HG03575 (cell line): ENCODE measurements around the gene SV2C.
A peak's percentile ranks its signal among the peaks of the same experiment; 100 is the strongest.
"Not testable (repeated sequence)": the region's sequence is repeated elsewhere in the genome, so short reads cannot be mapped to it uniquely, and the experiment has no call there.

Experiments
- ATAC-seq: cut with Tn5 transposase; IDR thresholded peaks from one replicate; pipeline ENCODE4 v1.9.1; 2021; ENCODE audit not compliant: unreplicated experiment, insufficient number of reproducible peaks, low FRiP score; ENCODE audit errors: extremely low read depth

SV2C gene

DNA sequence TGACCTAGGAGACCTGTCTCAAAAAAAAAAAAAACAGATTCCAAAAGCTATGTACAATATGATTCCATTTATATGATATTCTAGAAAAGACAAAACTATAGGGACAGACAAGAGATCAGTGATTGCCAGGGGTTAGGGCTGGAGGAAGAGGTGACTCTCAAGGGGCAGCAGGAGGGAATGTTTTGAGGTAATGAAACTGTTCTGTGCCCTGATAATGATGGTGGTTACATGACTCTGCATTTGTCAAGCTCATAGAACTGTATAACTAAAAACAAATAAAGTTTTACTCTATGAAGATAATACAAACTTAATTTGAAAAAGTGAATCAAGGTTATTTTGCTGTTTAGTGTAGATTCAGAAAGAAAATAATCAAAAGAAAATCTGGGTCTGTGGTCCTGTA lies 194.6 kb downstream of the SV2C start:
- no peak for ATAC-seq

DNA sequence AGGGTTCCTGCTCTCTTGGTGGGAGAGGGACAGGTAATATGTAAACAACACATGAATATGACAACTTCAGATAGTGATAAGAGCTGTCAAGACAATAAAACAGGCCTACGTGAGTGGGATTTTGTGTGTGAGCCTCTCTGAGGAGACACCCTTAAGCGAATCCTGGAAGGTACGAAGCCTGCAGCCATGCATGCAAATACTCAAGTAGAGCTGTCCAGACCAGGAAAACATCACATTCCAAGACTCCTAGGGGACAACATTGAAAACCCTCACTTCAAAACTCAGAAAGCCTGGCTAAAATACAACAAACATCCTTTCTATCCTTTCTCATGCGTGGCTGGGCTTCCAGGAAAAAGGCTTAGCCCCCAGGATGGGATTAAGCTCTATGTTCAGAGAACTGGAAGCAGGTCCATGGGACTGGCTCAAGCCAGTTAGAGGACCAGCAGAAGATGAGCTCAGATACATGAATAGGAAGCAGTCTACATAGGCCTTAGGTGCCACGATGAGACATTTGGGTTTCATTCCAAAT lies 195.1 kb downstream of the SV2C start:
- ATAC-seq = no peak

- no peak for ATAC-seq
Observed at GRCh38 chr5:76280494-76280893, 197.3 kb downstream of the SV2C start.

GRCh38 chr5:76283670-76284069 lies 200.5 kb downstream of the SV2C start:
- ATAC-seq = no peak

DNA sequence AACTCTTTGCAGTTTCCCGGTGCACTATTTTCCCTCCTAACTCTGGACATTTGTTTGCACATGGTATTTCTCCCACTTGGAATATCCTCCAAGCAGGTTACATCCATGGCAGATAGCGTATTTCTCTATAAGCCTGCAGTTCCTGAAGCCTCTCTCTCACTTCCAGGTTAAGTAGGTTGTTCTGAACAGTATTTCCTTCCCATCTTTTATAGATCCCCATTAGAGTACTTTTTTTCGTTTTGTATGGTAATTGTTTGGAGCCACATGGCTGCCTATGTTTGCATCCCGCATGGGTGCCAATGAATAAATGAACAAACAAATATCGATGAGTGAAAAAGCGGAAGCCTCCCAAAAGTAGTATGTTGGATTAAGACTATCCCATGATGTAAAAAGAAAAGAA lies 206.5 kb downstream of the SV2C start:
- ATAC-seq = no peak

DNA sequence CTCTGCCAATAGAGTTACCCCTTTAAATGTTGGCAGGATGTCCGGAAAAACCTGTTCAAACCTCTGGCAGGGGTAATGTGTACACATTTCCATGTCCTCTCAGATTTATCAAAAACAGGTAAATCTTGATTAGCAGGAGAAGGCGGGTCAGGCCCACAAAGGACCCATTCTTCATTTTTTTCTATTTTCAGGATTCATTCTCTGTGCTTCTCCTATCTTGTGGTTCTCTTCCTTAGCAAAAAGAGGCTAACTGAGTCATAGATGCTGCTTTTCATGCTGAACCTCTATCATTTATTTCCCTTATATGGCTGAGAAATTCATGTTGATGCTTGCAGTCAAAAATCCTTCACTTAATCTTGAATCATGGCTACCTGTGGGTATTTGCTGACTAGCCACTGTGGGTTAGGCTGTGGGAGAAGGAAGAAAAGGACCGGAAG lies 207.2 kb downstream of the SV2C start:
- ATAC-seq = no peak

- no peak for ATAC-seq
Observed at GRCh38 chr5:76291305-76292077, 208.3 kb downstream of the SV2C start.

GRCh38 chr5:76292620-76293322 lies 209.6 kb downstream of the SV2C start:
- peak; percentile 48 for ATAC-seq

- no peak for ATAC-seq
Observed at GRCh38 chr5:76294573-76294972, 211.4 kb downstream of the SV2C start.

GRCh38 chr5:76298852-76299251 lies 215.7 kb downstream of the SV2C start:
- no peak for ATAC-seq

GRCh38 chr5:76299592-76299991 lies 216.4 kb downstream of the SV2C start:
- no peak for ATAC-seq

DNA sequence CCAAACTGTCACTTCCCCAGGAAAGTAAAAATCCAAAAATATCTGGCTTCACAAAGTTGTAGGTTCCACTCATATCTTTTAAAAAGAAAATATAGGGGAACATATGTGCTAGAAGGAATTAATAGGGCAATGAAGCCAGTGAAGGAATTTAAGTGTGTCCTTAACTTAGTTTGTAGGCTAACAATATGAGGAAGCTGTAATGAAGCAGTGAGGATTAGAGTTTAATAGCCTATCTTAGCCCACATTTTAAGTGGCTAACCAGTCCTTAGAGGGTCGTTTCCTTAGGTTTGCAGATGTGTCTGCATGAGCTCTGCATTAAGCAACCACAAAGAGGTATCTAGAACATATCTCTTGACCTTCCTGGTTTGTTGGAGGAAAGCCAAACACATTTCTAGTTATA lies 218.7 kb downstream of the SV2C start:
- ATAC-seq = not testable (repeated sequence)

GRCh38 chr5:76302661-76303060 lies 219.5 kb downstream of the SV2C start:
- ATAC-seq = not testable (repeated sequence)

DNA sequence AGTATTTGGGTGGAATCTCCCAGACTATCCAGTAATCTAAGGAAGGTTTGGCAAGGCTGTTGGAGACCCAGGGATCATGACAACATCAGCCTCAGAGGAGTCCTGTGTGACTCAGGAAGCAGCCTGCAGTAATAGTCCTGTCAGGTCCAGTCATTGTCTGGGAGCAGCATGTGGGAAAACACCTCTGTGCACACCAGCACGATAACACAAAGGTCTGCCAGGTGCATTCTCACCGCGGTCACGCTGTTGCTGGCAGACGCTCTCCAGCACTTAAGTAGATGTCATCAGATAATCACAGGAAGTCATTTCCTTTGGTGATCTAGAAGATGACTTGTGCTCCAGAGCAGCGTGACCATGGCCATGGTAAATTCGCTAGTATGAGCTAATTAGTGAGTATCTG lies 220.7 kb downstream of the SV2C start:
- ATAC-seq = no peak

- no peak for ATAC-seq
Observed at GRCh38 chr5:76305269-76305668, 222.1 kb downstream of the SV2C start.

- ATAC-seq = no peak
Observed at GRCh38 chr5:76305775-76306174, 222.6 kb downstream of the SV2C start.

DNA sequence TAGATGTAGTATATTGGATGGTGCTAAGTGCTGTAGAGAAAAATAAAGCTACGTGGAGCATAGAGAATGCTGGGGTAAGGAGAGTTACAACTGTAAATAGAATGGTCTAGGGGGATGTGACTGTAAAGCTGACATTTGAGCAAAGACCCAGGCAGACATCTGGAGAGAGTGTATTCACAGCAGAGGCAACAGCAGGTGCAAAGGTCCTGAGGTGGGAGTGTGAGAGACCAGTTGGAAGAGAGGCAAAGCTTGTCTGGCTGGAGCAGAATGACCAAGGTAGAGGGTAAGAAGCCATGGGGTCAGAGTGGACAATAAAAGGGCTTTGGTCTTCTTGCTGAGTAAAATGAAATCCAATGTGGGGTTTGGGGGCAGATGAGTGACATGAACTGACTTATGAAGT lies 227.0 kb downstream of the SV2C start:
- ATAC-seq = no peak

DNA sequence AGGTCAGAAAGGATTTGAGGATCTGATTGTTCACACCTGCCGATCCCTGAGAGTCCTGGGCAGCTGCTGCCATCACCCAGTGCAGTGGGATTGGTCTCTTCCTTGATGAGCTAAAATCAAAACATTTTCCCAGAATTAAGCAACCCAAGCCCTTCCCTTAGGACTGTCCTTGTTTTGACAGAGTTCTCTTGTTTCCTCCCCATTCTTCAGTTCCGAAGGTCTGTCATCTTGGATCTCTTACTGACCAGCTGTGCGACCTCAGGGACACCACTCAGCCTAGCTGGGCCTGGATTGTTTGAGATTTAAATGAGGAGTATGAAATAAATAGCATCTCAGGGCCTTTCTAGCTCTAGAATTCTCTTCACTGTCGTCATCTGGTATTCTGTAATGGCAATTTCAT lies 229.6 kb downstream of the SV2C start:
- ATAC-seq = no peak

- ATAC-seq = no peak
Observed at GRCh38 chr5:76314643-76315042, 231.5 kb downstream of the SV2C start.

GRCh38 chr5:76319673-76320072 lies 236.5 kb downstream of the SV2C start:
- ATAC-seq = no peak
